ENCODE measurements around the gene PCA3.

- TF ChIP-seq OVOL2 (CRISPR knock-in tag; IDR thresholded peaks at IDR 0.05; ENCODE audit: borderline replicate concordance) = no peak
- TF ChIP-seq, protein P1, sequence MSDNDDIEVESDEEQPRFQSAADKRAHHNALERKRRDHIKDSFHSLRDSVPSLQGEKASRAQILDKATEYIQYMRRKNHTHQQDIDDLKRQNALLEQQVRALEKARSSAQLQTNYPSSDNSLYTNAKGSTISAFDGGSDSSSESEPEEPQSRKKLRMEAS (CRISPR knock-in tag; IDR thresholded peaks at IDR 0.05) = no peak
- no peak for TF ChIP-seq NFYB (CRISPR knock-in tag; conservative IDR thresholded peaks at IDR 0.05; ENCODE audit: low read depth)
- TF ChIP-seq NR1H2 (CRISPR knock-in tag; IDR thresholded peaks at IDR 0.05) = no peak
- TF ChIP-seq NFE2L1 (CRISPR knock-in tag; IDR thresholded peaks at IDR 0.05) = no peak
- TF ChIP-seq, protein P2, sequence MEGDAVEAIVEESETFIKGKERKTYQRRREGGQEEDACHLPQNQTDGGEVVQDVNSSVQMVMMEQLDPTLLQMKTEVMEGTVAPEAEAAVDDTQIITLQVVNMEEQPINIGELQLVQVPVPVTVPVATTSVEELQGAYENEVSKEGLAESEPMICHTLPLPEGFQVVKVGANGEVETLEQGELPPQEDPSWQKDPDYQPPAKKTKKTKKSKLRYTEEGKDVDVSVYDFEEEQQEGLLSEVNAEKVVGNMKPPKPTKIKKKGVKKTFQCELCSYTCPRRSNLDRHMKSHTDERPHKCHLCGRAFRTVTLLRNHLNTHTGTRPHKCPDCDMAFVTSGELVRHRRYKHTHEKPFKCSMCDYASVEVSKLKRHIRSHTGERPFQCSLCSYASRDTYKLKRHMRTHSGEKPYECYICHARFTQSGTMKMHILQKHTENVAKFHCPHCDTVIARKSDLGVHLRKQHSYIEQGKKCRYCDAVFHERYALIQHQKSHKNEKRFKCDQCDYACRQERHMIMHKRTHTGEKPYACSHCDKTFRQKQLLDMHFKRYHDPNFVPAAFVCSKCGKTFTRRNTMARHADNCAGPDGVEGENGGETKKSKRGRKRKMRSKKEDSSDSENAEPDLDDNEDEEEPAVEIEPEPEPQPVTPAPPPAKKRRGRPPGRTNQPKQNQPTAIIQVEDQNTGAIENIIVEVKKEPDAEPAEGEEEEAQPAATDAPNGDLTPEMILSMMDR (IDR thresholded peaks at IDR 0.05) = no peak
- TF ChIP-seq FOXJ3 (CRISPR knock-in tag; IDR thresholded peaks at IDR 0.05; ENCODE audit: borderline replicate concordance) = no peak
- TF ChIP-seq, protein P3, sequence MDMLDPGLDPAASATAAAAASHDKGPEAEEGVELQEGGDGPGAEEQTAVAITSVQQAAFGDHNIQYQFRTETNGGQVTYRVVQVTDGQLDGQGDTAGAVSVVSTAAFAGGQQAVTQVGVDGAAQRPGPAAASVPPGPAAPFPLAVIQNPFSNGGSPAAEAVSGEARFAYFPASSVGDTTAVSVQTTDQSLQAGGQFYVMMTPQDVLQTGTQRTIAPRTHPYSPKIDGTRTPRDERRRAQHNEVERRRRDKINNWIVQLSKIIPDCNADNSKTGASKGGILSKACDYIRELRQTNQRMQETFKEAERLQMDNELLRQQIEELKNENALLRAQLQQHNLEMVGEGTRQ (CRISPR knock-in tag; IDR thresholded peaks at IDR 0.05) = no peak
- TF ChIP-seq SP1 (CRISPR knock-in tag; conservative IDR thresholded peaks at IDR 0.05) = no peak
These were observed 34.1 kb upstream of the PCA3 start for GRCh38 chr9:76729980-76730737.

Data from WTC11 (cell line).